HepG2 (cell line): ENCODE results near the gene CCDC201. TPM values are rescaled to one million over a fixed set of nuclear protein-coding genes. Genes with fewer than 3 reads are reported as not detected.
A peak's percentile ranks its signal among the peaks of the same experiment; 100 is the strongest.

Experiments
- CC2D1A ChIP-seq: sonication (generic); formaldehyde crosslinking; IDR thresholded peaks from 2 replicates; pipeline ENCODE4 v1.8.1; 2023; ENCODE audit warnings: mild to moderate bottlenecking, missing genetic modification reagents
- FOXO1 ChIP-seq: sonication (generic); formaldehyde crosslinking; IDR thresholded peaks from 2 replicates; pipeline ENCODE4 v1.4.0; 2020; ENCODE audit warnings: missing genetic modification reagents
- KLF13 ChIP-seq: sonication (generic); formaldehyde crosslinking; IDR thresholded peaks from 2 replicates; pipeline ENCODE4 v1.4.0; 2020; ENCODE audit warnings: mild to moderate bottlenecking, missing genetic modification reagents
- RXRA ChIP-seq: sonication (generic); formaldehyde crosslinking; IDR thresholded peaks from 2 replicates; pipeline ENCODE4 v1.5.1; 2020; ENCODE audit warnings: missing genetic modification reagents
- ZMAT5 ChIP-seq: sonication (generic); formaldehyde crosslinking; IDR thresholded peaks from 2 replicates; pipeline ENCODE4 v1.5.0; 2020; ENCODE audit warnings: mild to moderate bottlenecking, low read depth, missing genetic modification reagents, borderline replicate concordance
- ZNF253 ChIP-seq: sonication (generic); formaldehyde crosslinking; IDR thresholded peaks from 2 replicates; pipeline ENCODE4 v1.8.0; 2022; ENCODE audit warnings: mild to moderate bottlenecking, missing genetic modification reagents, borderline replicate concordance
- ZNF318 ChIP-seq: sonication (generic); formaldehyde crosslinking; IDR thresholded peaks from 2 replicates; pipeline ENCODE4 v1.4.0; 2020; ENCODE audit warnings: mild to moderate bottlenecking, missing genetic modification reagents
- ZNF407 ChIP-seq: sonication (generic); formaldehyde crosslinking; IDR thresholded peaks from one replicate; pipeline ENCODE4 v1.5.1; 2020; ENCODE audit warnings: mild to moderate bottlenecking, missing genetic modification reagents; ENCODE audit errors: not compliant biosample characterization
- polyA plus RNA-seq, 8 experiments: library from polyadenylated mRNA; depleted of rRNA in 3 of 8; stranded (reverse) in 7 of 8; unstranded in 1 of 8; fragments of >200 nt; fragmentation: Illumina TruSeq in 4 of 8; extraction: Trizol in 4 of 8; gene quantifications; 2 replicates each; pipeline versions ENCODE4 v1.2.1 to v1.2.3, GENCODE V29; 2011 to 2016; ENCODE audit warnings: low read depth in 4 of 8, missing spikeins in 1 of 8, mixed read lengths in 1 of 8; ENCODE audit not compliant: insufficient read depth in 1 of 8
- total RNA-seq, 5 experiments: library from RNA; depleted of rRNA; stranded (reverse); fragments of >200 nt; fragmentation: Illumina TruSeq; extraction: Trizol; gene quantifications; 2 replicates each; pipeline ENCODE4 v1.2.3, GENCODE V29; 2016; ENCODE audit warnings: low read depth in 1 of 5

CCDC201 gene
- total and polyA plus RNA-seq, 2 of the 13 experiments (the other 11 are each of a cell fraction or from before 2014, with no cell fraction given) = 0.92 TPM; not detected in 1

GRCh38 chr7:45889367-45890067 is 16.6 kb upstream of the CCDC201 start (continued):
- TF ChIP-seq ZNF318 (no peak), ZMAT5 (CRISPR knock-in tag) (no peak; the same call in 1 of the 2 replicates), KLF13 (CRISPR knock-in tag) (no peak), ZNF253 (CRISPR knock-in tag) (0 out of 2 replicates have a peak, but pooled peaks have one; percentile 49), RXRA (CRISPR knock-in tag) (no peak), FOXO1 (CRISPR knock-in tag) (no peak), ZNF407 (CRISPR knock-in tag) (no peak), CC2D1A (no peak)
